MM.1S (cell line): Measurements from ENCODE around the gene EPHA6.

Experiments used
- DNase-seq: peaks from one replicate; pipeline ENCODE4 v3.0.0-alpha.2; 2015
- H2AFZ ChIP-seq: fragments of 300-600 bp; sonication (generic); 2 replicates; pipeline ENCODE4 v1.6.0; 2016; ENCODE audit warnings: antibody characterized with exemption, low read length
- H3F3A ChIP-seq: fragments of 300-600 bp; sonication (generic); 2 replicates; pipeline ENCODE4 v1.6.1; 2016; ENCODE audit warnings: mild to moderate bottlenecking, antibody characterized with exemption, low read length, moderate library complexity, mixed read lengths; ENCODE audit not compliant: insufficient read depth
- H3K27ac ChIP-seq: fragments of 300-600 bp; sonication (generic); 2 replicates; pipeline ENCODE4 v1.5.1; 2016; ENCODE audit warnings: mild to moderate bottlenecking, low read length
- H3K27me3 ChIP-seq: fragments of 300-600 bp; sonication (generic); replicated peaks from 2 replicates; pipeline ENCODE4 v1.6.0; 2016; ENCODE audit warnings: low read length; ENCODE audit not compliant: insufficient read depth
- H3K36me3 ChIP-seq: fragments of 300-600 bp; sonication (generic); replicated peaks from 2 replicates; pipeline ENCODE4 v1.6.1; 2016; ENCODE audit warnings: mild to moderate bottlenecking, low read length, mixed read lengths; ENCODE audit not compliant: insufficient read depth
- H3K4me1 ChIP-seq: fragments of 300-600 bp; sonication (generic); 2 replicates; pipeline ENCODE4 v1.6.1; 2016; ENCODE audit warnings: low read length, mixed read lengths
- H3K4me2 ChIP-seq: fragments of 300-600 bp; sonication (generic); 2 replicates; pipeline ENCODE4 v1.6.0; 2016; ENCODE audit warnings: low read depth, low read length
- H3K4me3 ChIP-seq: fragments of 300-600 bp; sonication (generic); 2 replicates; pipeline ENCODE4 v1.5.1; 2016; ENCODE audit warnings: low read length, mixed read lengths
- H3K79me2 ChIP-seq: fragments of 300-600 bp; sonication (generic); 2 replicates; pipeline ENCODE4 v1.6.1; 2016; ENCODE audit warnings: mixed run types, low read length, mixed read lengths
- H3K9ac ChIP-seq: fragments of 300-600 bp; sonication (generic); 2 replicates; pipeline ENCODE4 v1.6.1; 2016; ENCODE audit warnings: low read length, mixed read lengths
- H3K9me2 ChIP-seq: fragments of 300-600 bp; sonication (generic); replicated peaks from 2 replicates; pipeline ENCODE4 v1.6.1; 2016; ENCODE audit warnings: mild to moderate bottlenecking, low read length, mixed read lengths; ENCODE audit not compliant: insufficient read depth
- H3K9me3 ChIP-seq: fragments of 300-600 bp; sonication (generic); replicated peaks from 2 replicates; pipeline ENCODE4 v1.6.1; 2016; ENCODE audit warnings: mild to moderate bottlenecking, low read length, mixed read lengths; ENCODE audit not compliant: insufficient read depth
- H4K20me1 ChIP-seq: fragments of 300-600 bp; sonication (generic); 2 replicates; pipeline ENCODE4 v1.6.1; 2016; ENCODE audit warnings: mild to moderate bottlenecking, low read length, moderate library complexity, mixed read lengths; ENCODE audit not compliant: insufficient read depth
- CTCF ChIP-seq: fragments of 300-600 bp; sonication (generic); IDR thresholded peaks from 2 replicates; pipeline ENCODE4 v1.5.1; 2016; ENCODE audit warnings: antibody characterized with exemption, low read length, mixed read lengths
- EZH2 ChIP-seq: fragments of 300-600 bp; sonication (generic); optimal IDR thresholded peaks from 2 replicates; pipeline ENCODE3; 2017; ENCODE audit warnings: low read depth, mild to moderate bottlenecking, antibody characterized with exemption, low read length, mixed read lengths
- EZH2phosphoT487 ChIP-seq: fragments of 300-600 bp; sonication (generic); IDR thresholded peaks from 2 replicates; pipeline ENCODE4 v1.6.1; 2018; ENCODE audit warnings: antibody characterized with exemption, low read length

EPHA6 gene

GRCh38 chr3:97029972-97030371 is 215.6 kb downstream of the EPHA6 start:
- Histone ChIP-seq H3K36me3 (no peaks in the 10 kb centered on the region), H3K9ac (no peak overlapping the region), H3K4me2 (no peak overlapping the region), H3K27me3 (no peaks in the 10 kb centered on the region), H3K79me2 (no peaks in the 10 kb centered on the region), H4K20me1 (no peaks in the 10 kb centered on the region), H3K9me3 (no peaks in the 10 kb centered on the region), H3K9me2 (no peaks in the 10 kb centered on the region), H3K4me3 (no peak overlapping the region), H3K4me1 (no peaks in the 10 kb centered on the region), H3F3A (no peaks in the 10 kb centered on the region), H2AFZ (no peak overlapping the region), H3K27ac (no peak overlapping the region)
- DNase-seq: no peak
- no peak for TF ChIP-seq CTCF
- no peak for TF ChIP-seq EZH2
- TF ChIP-seq EZH2phosphoT487: no peak

- Histone ChIP-seq H3K27ac (no peak overlapping the region), H3K36me3 (no peaks in the 10 kb centered on the region), H3K4me3 (no peak overlapping the region), H2AFZ (no peak overlapping the region), H4K20me1 (no peaks in the 10 kb centered on the region), H3F3A (no peaks in the 10 kb centered on the region), H3K4me1 (no peaks in the 10 kb centered on the region), H3K27me3 (no peaks in the 10 kb centered on the region), H3K9me2 (no peaks in the 10 kb centered on the region), H3K4me2 (no peak overlapping the region), H3K9me3 (no peaks in the 10 kb centered on the region), H3K9ac (no peak overlapping the region), H3K79me2 (no peaks in the 10 kb centered on the region)
- DNase-seq: no peak
- TF ChIP-seq EZH2 (no peak), CTCF (no peak), EZH2phosphoT487 (no peak)
Observed at GRCh38 chr3:97037294-97037943, 223.0 kb downstream of the EPHA6 start.

- DNase-seq: no peak
- H3K4me3 ChIP-seq: no peak overlapping the region
- H3K79me2 ChIP-seq: no peaks in the 10 kb centered on the region
- no peaks in the 10 kb centered on the region for H3K4me1 ChIP-seq
- H3K4me2 ChIP-seq: no peak overlapping the region
- H3K9me2 ChIP-seq: no peaks in the 10 kb centered on the region
- TF ChIP-seq CTCF (no peak), EZH2phosphoT487 (no peak), EZH2 (no peak)
- no peaks in the 10 kb centered on the region for H4K20me1 ChIP-seq
- H2AFZ ChIP-seq: no peak overlapping the region
- no peaks in the 10 kb centered on the region for H3K27me3 ChIP-seq
- H3K27ac ChIP-seq: no peak overlapping the region
- H3K9ac ChIP-seq: no peak overlapping the region
- no peaks in the 10 kb centered on the region for H3K36me3 ChIP-seq
- no peaks in the 10 kb centered on the region for H3K9me3 ChIP-seq
- no peaks in the 10 kb centered on the region for H3F3A ChIP-seq
Observed at GRCh38 chr3:97043411-97043810, 229.0 kb downstream of the EPHA6 start.
